ENCODE measurements around the gene KDM1B.

- TF ChIP-seq CTCF (IDR thresholded peaks at IDR 0.05): no peak
- no peak for TF ChIP-seq EZH2 (IDR thresholded peaks at IDR 0.05)
- TF ChIP-seq EZH2phosphoT487 (IDR thresholded peaks at IDR 0.05): no peak
These were observed 93.5 kb downstream of the KDM1B start for GRCh38 chr6:18248698-18249097.

All from neural progenitor cell (in vitro differentiated cells).